Body of pancreas (tissue), 4 donors: ENCODE results near the gene IL1B. TPM values are rescaled to one million over a fixed set of nuclear protein-coding genes. Genes with fewer than 3 reads are reported as not detected.

Experiments
- ATAC-seq: fragments of 150-250 bp; one replicate; pipeline ENCODE4 v1.9.1; 2016
- DNase-seq, 4 donors: peaks; one replicate each; pipeline ENCODE4 v3.0.0-alpha.2; 2019
- H3K27ac ChIP-seq, 4 donors: fragments of 200-600 bp; sonication (generic); 1 replicate in 3 of 4; 2 replicates in 1 of 4; pipeline versions ENCODE4 v1.5.1 to v1.6.1; 2016 to 2019; ENCODE audit warnings: mild to moderate bottlenecking in 1 of 4, mixed read lengths in 1 of 4, moderate library complexity in 1 of 4
- H3K27me3 ChIP-seq, 2 donors: fragments of 200-600 bp; sonication (generic); one replicate each; pipeline ENCODE4 v1.6.0; 2016; ENCODE audit warnings: mild to moderate bottlenecking in 1 of 2
- H3K36me3 ChIP-seq, 2 donors: fragments of 200-600 bp; sonication (generic); replicated peaks in 1 of 2; 2 replicates each; pipeline ENCODE4 v1.5.1; 2016; ENCODE audit warnings: low read depth in 2 of 2; ENCODE audit not compliant: insufficient read depth in 1 of 2
- H3K4me1 ChIP-seq: fragments of 200-600 bp; sonication (generic); one replicate; pipeline ENCODE4 v1.6.0; 2016
- H3K4me3 ChIP-seq, 2 donors: fragments of 200-600 bp; sonication (generic); 1 replicate in 1 of 2; 2 replicates in 1 of 2; pipeline ENCODE4 v1.5.1; 2016 to 2019
- H3K9me3 ChIP-seq, 3 donors: fragments of 200-600 bp; sonication (generic); 1 replicate in 2 of 3; 2 replicates in 1 of 3; pipeline ENCODE4 v1.5.1; 2016
- POLR2A ChIP-seq, 3 donors: fragments of 450-650 bp; IDR thresholded peaks; one replicate each; pipeline ENCODE4 v1.6.1; 2016; ENCODE audit warnings: antibody characterized with exemption in 3 of 3, mild to moderate bottlenecking in 2 of 3
- WGBS, 2 donors: methylation state at CpG; one replicate each; pipeline ENCODE4 v1.1.5; 2017; 5-methylcytosine and 5-hydroxymethylcytosine counted together
- intact Hi-C: fragments of 100-400 bp; cut with DNase I; formaldehyde crosslinking; loops from one replicate; pipeline ENCODE4 v1.15.1; 2023
- total RNA-seq, 2 donors: library from RNA; depleted of rRNA; stranded (reverse); fragments of >200 nt; gene quantifications; one replicate each; pipeline ENCODE4 v1.1.0, GENCODE V29; 2016
- TF ChIP-seq, protein P1 (sequence below), 7 experiments: fragments of 450-650 bp in 4 of 7; fragments of 200-600 bp in 3 of 7; sonication (generic) in 3 of 7; IDR thresholded peaks; one replicate each; pipeline ENCODE4 v1.5.1; 2016 to 2019; ENCODE audit warnings: antibody characterized with exemption in 7 of 7

The IL1B gene
- total RNA-seq, 2 donors from 2014 or later: 1.3 to 2.6 TPM

DNA sequence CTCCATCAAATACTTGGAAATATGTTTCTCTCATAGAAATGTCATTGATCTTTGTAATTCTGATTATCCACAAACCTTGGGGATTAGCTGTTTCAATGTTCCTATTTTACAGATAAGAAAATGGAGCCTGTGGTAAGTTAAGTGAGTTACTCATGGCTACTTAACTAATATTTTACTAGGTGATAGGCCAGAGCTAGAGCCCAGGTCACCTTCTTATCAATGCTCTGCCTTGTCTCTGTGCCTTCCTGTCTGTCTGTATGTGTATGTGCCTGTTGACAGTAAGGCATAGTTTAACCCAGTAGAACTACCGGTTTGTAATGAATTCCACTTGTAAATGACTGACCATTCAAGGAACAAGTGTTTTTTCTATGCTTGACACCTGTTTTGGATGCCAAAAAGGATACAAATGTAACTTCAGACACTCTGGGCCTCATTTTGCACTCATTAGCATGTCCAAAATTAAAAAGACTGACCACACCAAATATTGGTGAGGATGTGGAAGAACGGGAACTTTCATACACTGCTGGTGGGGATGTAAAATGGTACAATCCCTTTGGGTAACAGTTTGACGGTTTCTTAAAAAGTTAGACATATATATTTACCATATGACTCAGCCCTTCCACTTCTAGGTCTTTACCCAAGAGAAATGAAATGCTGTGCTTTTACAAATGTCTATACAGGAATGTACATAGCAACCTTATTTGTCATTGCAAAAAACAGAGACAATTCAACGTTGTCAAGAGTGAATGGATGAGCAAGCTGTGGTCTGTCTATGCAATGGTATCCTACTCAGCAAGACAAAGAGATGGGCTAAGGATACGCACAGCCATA lies 32.7 kb downstream of the IL1B start:
- ATAC-seq (peak; percentile 27), DNase-seq (no peak)
- TF ChIP-seq, protein P1, sequence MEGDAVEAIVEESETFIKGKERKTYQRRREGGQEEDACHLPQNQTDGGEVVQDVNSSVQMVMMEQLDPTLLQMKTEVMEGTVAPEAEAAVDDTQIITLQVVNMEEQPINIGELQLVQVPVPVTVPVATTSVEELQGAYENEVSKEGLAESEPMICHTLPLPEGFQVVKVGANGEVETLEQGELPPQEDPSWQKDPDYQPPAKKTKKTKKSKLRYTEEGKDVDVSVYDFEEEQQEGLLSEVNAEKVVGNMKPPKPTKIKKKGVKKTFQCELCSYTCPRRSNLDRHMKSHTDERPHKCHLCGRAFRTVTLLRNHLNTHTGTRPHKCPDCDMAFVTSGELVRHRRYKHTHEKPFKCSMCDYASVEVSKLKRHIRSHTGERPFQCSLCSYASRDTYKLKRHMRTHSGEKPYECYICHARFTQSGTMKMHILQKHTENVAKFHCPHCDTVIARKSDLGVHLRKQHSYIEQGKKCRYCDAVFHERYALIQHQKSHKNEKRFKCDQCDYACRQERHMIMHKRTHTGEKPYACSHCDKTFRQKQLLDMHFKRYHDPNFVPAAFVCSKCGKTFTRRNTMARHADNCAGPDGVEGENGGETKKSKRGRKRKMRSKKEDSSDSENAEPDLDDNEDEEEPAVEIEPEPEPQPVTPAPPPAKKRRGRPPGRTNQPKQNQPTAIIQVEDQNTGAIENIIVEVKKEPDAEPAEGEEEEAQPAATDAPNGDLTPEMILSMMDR (IDR thresholded peaks at IDR 0.05): no peak
- no peak for TF ChIP-seq POLR2A (IDR thresholded peaks at IDR 0.05)
- peak overlapping the region in 1 of 4 donors; percentile 25 for H3K27ac ChIP-seq
- intact Hi-C loops: no loop called here
- H3K4me3 ChIP-seq: no peak overlapping the region
- H3K36me3 ChIP-seq: no peaks in the 10 kb centered on the region
- H3K4me1 ChIP-seq: no peaks in the 10 kb centered on the region
- WGBS, 2 donors: 59 to 62% methylated on average over 5 of the region's 5 CpGs
- H3K9me3 ChIP-seq: no peaks in the 10 kb centered on the region
- H3K27me3 ChIP-seq: no peaks in the 10 kb centered on the region

DNA sequence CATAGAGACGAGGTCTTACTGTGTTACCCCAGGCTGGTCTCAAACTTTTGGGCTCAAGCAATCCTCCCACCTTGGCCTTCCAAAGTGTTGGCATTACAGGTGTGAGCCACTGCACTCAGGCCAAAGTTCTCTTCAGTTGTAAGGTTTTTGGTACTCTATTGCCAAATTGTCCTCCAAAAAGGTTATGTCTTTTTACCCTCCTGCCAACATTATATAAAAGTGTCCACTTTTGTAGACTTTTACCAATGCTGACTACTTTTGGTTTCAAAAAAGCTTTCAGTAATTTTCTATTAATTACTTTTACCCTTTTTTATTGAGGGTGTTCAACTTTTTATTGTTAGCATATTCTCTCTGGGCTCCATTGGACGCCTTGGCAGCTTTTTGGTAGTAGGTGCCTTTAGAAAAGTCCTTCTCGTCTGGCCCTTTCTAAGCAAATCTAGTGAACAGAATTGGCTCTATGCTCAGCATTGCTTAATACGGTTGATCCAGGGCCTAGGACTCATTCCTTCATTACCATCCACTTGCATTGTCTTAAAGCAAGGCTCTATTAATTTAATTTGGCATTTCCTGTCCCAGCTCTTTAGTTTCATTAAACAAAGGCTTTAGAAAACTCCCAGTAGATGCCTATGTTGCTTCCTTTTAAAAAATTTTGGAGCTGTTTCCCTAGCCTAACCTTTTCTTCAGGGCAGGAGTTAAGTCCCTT lies 35.5 kb downstream of the IL1B start:
- Histone ChIP-seq H3K9me3 (no peaks in the 10 kb centered on the region), H3K4me3 (no peak overlapping the region), H3K27me3 (no peaks in the 10 kb centered on the region), H3K4me1 (no peaks in the 10 kb centered on the region), H3K36me3 (no peaks in the 10 kb centered on the region), H3K27ac (no peak overlapping the region)
- intact Hi-C loops: no loop called here
- WGBS, 2 donors: 80 to 83% methylated on average over 4 of the region's 4 CpGs
- DNase-seq: no peak
- ATAC-seq: no peak
- no peak for TF ChIP-seq POLR2A (IDR thresholded peaks at IDR 0.05)
- TF ChIP-seq, protein P1 (IDR thresholded peaks at IDR 0.05): no peak

DNA sequence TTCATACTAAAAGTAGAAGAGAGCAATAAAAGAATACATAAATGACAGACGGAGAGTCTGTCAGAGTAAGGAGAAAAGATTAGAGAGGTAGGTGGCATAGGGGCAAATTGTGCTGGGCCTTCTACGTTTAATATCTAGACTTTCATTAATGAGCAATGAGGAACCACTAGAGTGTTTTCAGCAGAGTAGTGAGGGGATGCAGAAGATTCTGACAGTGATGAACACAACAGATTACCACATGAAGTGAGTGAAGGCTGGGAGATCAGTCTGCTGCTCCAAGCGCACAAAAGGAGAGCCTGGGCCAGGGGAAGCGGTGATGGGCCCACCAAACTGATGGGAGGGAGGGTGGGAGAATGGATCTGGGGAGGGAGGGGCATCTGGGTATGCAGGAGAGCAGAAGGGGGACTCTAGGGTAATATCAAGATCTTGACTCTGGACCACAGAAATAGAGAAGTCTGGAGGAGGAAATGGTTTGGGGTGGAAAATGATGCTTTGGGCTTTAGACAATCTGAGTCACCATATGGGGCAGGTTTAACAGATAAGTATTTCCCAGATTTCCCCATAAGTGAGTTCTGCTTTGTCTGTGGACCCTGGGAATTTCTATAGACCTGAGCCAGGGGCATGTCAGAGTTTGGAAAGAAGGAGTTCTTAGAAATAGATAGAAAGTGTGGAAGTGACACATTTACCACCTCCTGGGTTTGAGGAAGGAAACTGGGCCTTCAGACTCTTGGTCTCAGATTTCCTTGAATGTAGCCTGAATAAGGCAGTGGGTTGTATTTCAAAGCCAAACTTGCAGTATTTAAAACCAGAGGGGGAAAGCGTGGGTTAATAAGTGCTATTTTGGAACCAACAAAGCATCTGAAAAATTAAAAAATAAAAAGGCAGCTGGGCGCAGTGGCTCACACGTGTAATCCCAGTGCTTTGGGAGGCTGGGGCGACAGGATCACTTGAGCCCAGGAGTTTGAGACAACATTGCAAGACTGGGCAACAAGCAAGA lies 37.3 kb downstream of the IL1B start:
- ATAC-seq: no peak
- intact Hi-C loops: no loop called here
- H3K9me3 ChIP-seq: no peaks in the 10 kb centered on the region
- H3K27me3 ChIP-seq: no peaks in the 10 kb centered on the region
- H3K4me3 ChIP-seq: no peak overlapping the region
- no peak for DNase-seq
- H3K36me3 ChIP-seq: no peaks in the 10 kb centered on the region
- 68 to 84% methylated on average over 8 of the region's 8 CpGs for WGBS, 2 donors
- peaks cover 5% of the 10 kb centered on the region for H3K4me1 ChIP-seq
- TF ChIP-seq, protein P1 (IDR thresholded peaks at IDR 0.05): no peak
- TF ChIP-seq POLR2A (IDR thresholded peaks at IDR 0.05): no peak
- no peak overlapping the region for H3K27ac ChIP-seq

GRCh38 chr2:112796486-112796885 lies 40.1 kb downstream of the IL1B start:
- 0 to 52% methylated on average over 1 of the region's 1 CpG for WGBS, 2 donors
- intact Hi-C loops: no loop called here

More at GRCh38 chr2:112796486-112796885, 40.1 kb downstream of the IL1B start:
- TF ChIP-seq, protein P1 (IDR thresholded peaks at IDR 0.05): no peak
- no peak for TF ChIP-seq POLR2A (IDR thresholded peaks at IDR 0.05)
- Histone ChIP-seq H3K36me3 (no peaks in the 10 kb centered on the region), H3K4me1 (peaks cover 5% of the 10 kb centered on the region), H3K27me3 (no peaks in the 10 kb centered on the region), H3K9me3 (no peaks in the 10 kb centered on the region), H3K27ac (no peak overlapping the region), H3K4me3 (no peak overlapping the region)
- DNase-seq (no peak), ATAC-seq (no peak)
